H1 (cell line): ENCODE measurements around the gene TVP23A. TPM values are rescaled to one million over a fixed set of nuclear protein-coding genes. Genes with fewer than 3 reads are reported as not detected.
"Not testable (repeated sequence)": the region's sequence is repeated elsewhere in the genome, so short reads cannot be mapped to it uniquely, and the experiment has no call there.

Source experiments
- CTCF ChIA-PET: fragments of 300-600 bp; sonication (Branson Sonifier 250); formaldehyde crosslinking; loops from one replicate; lab custom pipeline; 2021; ENCODE audit not compliant: partially characterized antibody; lab: Charles Lee
- POLR2A ChIA-PET: fragments of 300-600 bp; sonication (Branson Sonifier 250); formaldehyde crosslinking; loops from one replicate; lab custom pipeline; 2021; ENCODE audit warnings: inconsistent platforms; ENCODE audit not compliant: partially characterized antibody; lab: Charles Lee
- DNase-seq, 2 experiments: peaks; one replicate each; pipeline versions ENCODE4 v3.0.0 to v3.0.0-alpha.2; 2010 to 2022; ENCODE audit warnings: low spot score in 2 of 2, low read depth in 1 of 2, mixed read lengths in 1 of 2
- FAIRE-seq: peaks from 2 replicates; lab custom pipeline; 2011; peaks lifted over from hg19 to GRCh38; lab: Jason Lieb, UNC
- H2AFZ ChIP-seq: 2 replicates; pipeline ENCODE4 v1.8.1; 2012; ENCODE audit warnings: low read length, inconsistent platforms
- H2AK5ac ChIP-seq: 2 replicates; pipeline ENCODE4 v1.6.1; 2013; ENCODE audit warnings: low read depth, low read length
- H2BK120ac ChIP-seq: replicated peaks from 2 replicates; pipeline ENCODE3; 2013; ENCODE audit warnings: low read depth, low read length, inconsistent platforms
- H2BK12ac ChIP-seq: 2 replicates; pipeline ENCODE4 v1.6.1; 2013; ENCODE audit warnings: low read depth, low read length
- H2BK15ac ChIP-seq: 2 replicates; pipeline ENCODE4 v1.6.1; 2013; ENCODE audit warnings: low read length
- H2BK20ac ChIP-seq: 2 replicates; pipeline ENCODE4 v1.6.1; 2013; ENCODE audit warnings: low read length
- H2BK5ac ChIP-seq: 2 replicates; pipeline ENCODE4 v1.6.1; 2013; ENCODE audit warnings: low read depth, low read length
- H3K14ac ChIP-seq: 2 replicates; pipeline ENCODE4 v1.6.1; 2013; ENCODE audit warnings: inconsistent platforms; ENCODE audit not compliant: insufficient read length
- H3K18ac ChIP-seq: 2 replicates; pipeline ENCODE4 v1.6.1; 2013; ENCODE audit warnings: low read length; ENCODE audit errors: extremely low read depth
- H3K23ac ChIP-seq: 2 replicates; pipeline ENCODE4 v1.6.1; 2013; ENCODE audit warnings: inconsistent platforms; ENCODE audit not compliant: insufficient read length
- H3K23me2 ChIP-seq: 2 replicates; pipeline ENCODE4 v1.6.1; 2013; ENCODE audit warnings: low read depth, low read length
- H3K27ac ChIP-seq: 2 replicates; pipeline ENCODE4 v1.6.1; 2011; ENCODE audit warnings: low read depth, low read length, inconsistent platforms
- H3K27me3 ChIP-seq, 4 experiments: replicated peaks in 1 of 4; 1 replicate in 1 of 4; 2 replicates in 3 of 4; pipeline versions ENCODE4 v1.6.1 to v1.8.1; 2011 to 2013; ENCODE audit warnings: low read length in 3 of 4, mild to moderate bottlenecking in 3 of 4, inconsistent platforms in 2 of 4, mixed read lengths in 2 of 4, moderate library complexity in 1 of 4; ENCODE audit not compliant: control insufficient read depth in 3 of 4, insufficient read depth in 3 of 4; ENCODE audit errors: extremely low read depth in 1 of 4
- H3K36me3 ChIP-seq, 4 experiments: 2 replicates each; pipeline versions ENCODE4 v1.6.1 to v1.8.1; 2011 to 2013; ENCODE audit warnings: mild to moderate bottlenecking in 4 of 4, low read length in 3 of 4, moderate library complexity in 2 of 4, control low read depth in 1 of 4, inconsistent platforms in 1 of 4; ENCODE audit not compliant: insufficient read depth in 4 of 4, control insufficient read depth in 2 of 4
- H3K4ac ChIP-seq: replicated peaks from 2 replicates; pipeline ENCODE3; 2013; ENCODE audit warnings: low read length, low read depth, mixed read lengths, inconsistent platforms; ENCODE audit not compliant: insufficient read length
- H3K4me1 ChIP-seq, 4 experiments: replicated peaks in 1 of 4; 1 replicate in 1 of 4; 2 replicates in 3 of 4; pipeline versions ENCODE4 v1.6.1 to v1.8.1; 2011 to 2013; ENCODE audit warnings: low read length in 3 of 4, inconsistent platforms in 2 of 4, mixed read lengths in 1 of 4; ENCODE audit not compliant: insufficient read depth in 4 of 4, control insufficient read depth in 3 of 4
- H3K4me2 ChIP-seq, 2 experiments: 2 replicates each; pipeline versions ENCODE4 v1.6.1 to v1.8.1; 2011 to 2013; ENCODE audit warnings: low read depth in 2 of 2, low read length in 2 of 2, control low read depth in 1 of 2, inconsistent platforms in 1 of 2, mild to moderate bottlenecking in 1 of 2; ENCODE audit not compliant: insufficient read depth in 1 of 2
- H3K4me3 ChIP-seq, 4 experiments: fragments of 200-600, 300-600 bp in 1 of 4; sonication (generic), shearing (Covaris generic), sonication (Bioruptor Twin) in 1 of 4; 2 replicates each; pipeline versions ENCODE4 v1.5.1 to v1.8.1; 2011 to 2016; ENCODE audit warnings: low read length in 4 of 4, low read depth in 3 of 4, control low read depth in 2 of 4, inconsistent platforms in 2 of 4, mild to moderate bottlenecking in 2 of 4, mixed read lengths in 1 of 4, moderate library complexity in 1 of 4; ENCODE audit not compliant: insufficient read depth in 2 of 4; ENCODE audit errors: extremely low read depth in 1 of 4
- H3K56ac ChIP-seq: replicated peaks from 2 replicates; pipeline ENCODE3; 2013; ENCODE audit warnings: low read depth, mild to moderate bottlenecking, mixed read lengths, low read length, inconsistent platforms; ENCODE audit not compliant: insufficient read length
- H3K79me1 ChIP-seq: 2 replicates; pipeline ENCODE4 v1.6.1; 2013; ENCODE audit warnings: low read depth, low read length, control low read depth
- H3K79me2 ChIP-seq, 2 experiments: 2 replicates each; pipeline versions ENCODE4 v1.6.1 to v1.8.1; 2012 to 2013; ENCODE audit warnings: low read length in 2 of 2, mild to moderate bottlenecking in 2 of 2, inconsistent platforms in 1 of 2; ENCODE audit not compliant: insufficient read depth in 2 of 2, control insufficient read depth in 1 of 2
- H3K9ac ChIP-seq, 4 experiments: replicated peaks in 1 of 4; 1 replicate in 1 of 4; 2 replicates in 3 of 4; pipeline versions ENCODE4 v1.6.1 to v1.8.1; 2011 to 2013; ENCODE audit warnings: low read depth in 3 of 4, low read length in 3 of 4, control low read depth in 2 of 4, mild to moderate bottlenecking in 2 of 4, moderate library complexity in 2 of 4, inconsistent platforms in 1 of 4; ENCODE audit errors: extremely low read depth in 1 of 4
- H3K9me3 ChIP-seq, 2 experiments: 2 replicates each; pipeline versions ENCODE4 v1.6.1 to v1.8.1; 2012 to 2013; ENCODE audit warnings: mild to moderate bottlenecking in 2 of 2, moderate library complexity in 2 of 2, control low read depth in 1 of 2, inconsistent platforms in 1 of 2, low read depth in 1 of 2, low read length in 1 of 2, mixed read lengths in 1 of 2; ENCODE audit not compliant: insufficient read depth in 2 of 2
- H4K20me1 ChIP-seq, 2 experiments: replicated peaks in 1 of 2; 2 replicates each; pipeline versions ENCODE3 to v1.8.1; 2011 to 2013; ENCODE audit warnings: inconsistent platforms in 2 of 2, low read length in 2 of 2, mild to moderate bottlenecking in 1 of 2; ENCODE audit not compliant: insufficient read depth in 2 of 2, control insufficient read depth in 1 of 2
- H4K5ac ChIP-seq: 2 replicates; pipeline ENCODE4 v1.6.1; 2013; ENCODE audit warnings: low read length, low read depth, mixed read lengths, inconsistent platforms; ENCODE audit not compliant: insufficient read length
- H4K8ac ChIP-seq: 2 replicates; pipeline ENCODE4 v1.8.0; 2013; ENCODE audit warnings: mild to moderate bottlenecking, moderate library complexity, low read length, inconsistent platforms; ENCODE audit not compliant: insufficient read depth; ENCODE audit errors: extremely low read depth
- H4K91ac ChIP-seq: replicated peaks from 2 replicates; pipeline ENCODE3; 2013; ENCODE audit warnings: low read length, mixed read lengths, inconsistent platforms; ENCODE audit not compliant: insufficient read length
- WGBS, 2 experiments: shearing (Covaris generic) in 1 of 2; methylation state at CpG; one replicate each; pipeline versions ENCODE4 v1.1.6 to v1.1.7; 2013 to 2015; ENCODE audit warnings: low lambda C conversion rate in 2 of 2, mixed read lengths in 2 of 2, inconsistent platforms in 1 of 2, low coverage in 1 of 2, missing lambda C conversion rate in 1 of 2; ENCODE audit not compliant: insufficient replicate concordance in 2 of 2, insufficient coverage in 1 of 2, insufficient read length in 1 of 2; ENCODE audit errors: extremely low coverage in 1 of 2, missing lambda C conversion rate in 1 of 2; 5-methylcytosine and 5-hydroxymethylcytosine counted together
- polyA plus RNA-seq, 7 experiments: library from polyadenylated mRNA; depleted of rRNA in 3 of 7; stranded (reverse) in 5 of 7; unstranded in 2 of 7; fragments of >200 nt in 5 of 7; fragments of 200-250 nt in 2 of 7; gene quantifications; 1 replicate in 5 of 7; 2 replicates in 1 of 7; 4 replicates in 1 of 7; pipeline versions ENCODE4 v1.2.1 to v1.2.3, GENCODE V29; 2011 to 2013; ENCODE audit warnings: missing spikeins in 2 of 7, mixed read lengths in 2 of 7
- total RNA-seq: library from RNA; stranded (reverse); fragmentation: NEBNext Ultra II Directional; extraction: Animal tissue kit (Norgen Biotek cat#: 25700); gene quantifications from 2 replicates; pipeline ENCODE4 v1.2.1, GENCODE V29; 2021

Gene TVP23A
- total and polyA plus RNA-seq, 2 of the 8 experiments (the other 6 are each of a cell fraction or from before 2014, with no cell fraction given), result 2.2 to 3.1 TPM

- H3K79me1 ChIP-seq, H3K79me2 ChIP-seq, H3K9ac ChIP-seq, H4K91ac ChIP-seq, H2BK120ac ChIP-seq, H3K23ac ChIP-seq, H2BK15ac ChIP-seq, H4K5ac ChIP-seq, H4K20me1 ChIP-seq, H2AK5ac ChIP-seq, H4K8ac ChIP-seq, H3K4me3 ChIP-seq, FAIRE-seq, H3K56ac ChIP-seq, H2BK20ac ChIP-seq, H3K23me2 ChIP-seq, DNase-seq, H3K4me2 ChIP-seq, H3K18ac ChIP-seq, H3K14ac ChIP-seq, H3K27ac ChIP-seq, H2AFZ ChIP-seq, H2BK5ac ChIP-seq, H3K4ac ChIP-seq, H2BK12ac ChIP-seq, H3K27me3 ChIP-seq, H3K36me3 ChIP-seq, H3K4me1 ChIP-seq, POLR2A ChIA-PET, H3K9me3 ChIP-seq: not testable (repeated sequence)
- CTCF ChIA-PET, result interaction anchor here (0.5 kb wide), 1 partner anchor 1411 kb away, joined by 3 read pairs; no protein-coding TSS in a partner anchor
- 91% methylated on average over 6 of the region's 6 CpGs; no CpG with 5 or more reads in 1 of the 2 experiments for WGBS, 2 experiments
These were observed 38.7 kb downstream of the TVP23A start for GRCh38 chr16:10779908-10780307.
